Body of pancreas (tissue), 4 donors: Measurements from ENCODE around the gene CHSY3. TPM values are rescaled to one million over a fixed set of nuclear protein-coding genes. Genes with fewer than 3 reads are reported as not detected.

Experiments
- ATAC-seq: fragments of 150-250 bp; one replicate; pipeline ENCODE4 v1.9.1; 2016
- DNase-seq, 4 donors: peaks; one replicate each; pipeline ENCODE4 v3.0.0-alpha.2; 2019
- H3K27ac ChIP-seq, 4 donors: fragments of 200-600 bp; sonication (generic); 1 replicate in 3 of 4; 2 replicates in 1 of 4; pipeline versions ENCODE4 v1.5.1 to v1.6.1; 2016 to 2019; ENCODE audit warnings: mild to moderate bottlenecking in 1 of 4, mixed read lengths in 1 of 4, moderate library complexity in 1 of 4
- H3K27me3 ChIP-seq, 2 donors: fragments of 200-600 bp; sonication (generic); one replicate each; pipeline ENCODE4 v1.6.0; 2016; ENCODE audit warnings: mild to moderate bottlenecking in 1 of 2
- H3K36me3 ChIP-seq, 2 donors: fragments of 200-600 bp; sonication (generic); replicated peaks in 1 of 2; 2 replicates each; pipeline ENCODE4 v1.5.1; 2016; ENCODE audit warnings: low read depth in 2 of 2; ENCODE audit not compliant: insufficient read depth in 1 of 2
- H3K4me1 ChIP-seq: fragments of 200-600 bp; sonication (generic); one replicate; pipeline ENCODE4 v1.6.0; 2016
- H3K4me3 ChIP-seq, 2 donors: fragments of 200-600 bp; sonication (generic); 1 replicate in 1 of 2; 2 replicates in 1 of 2; pipeline ENCODE4 v1.5.1; 2016 to 2019
- H3K9me3 ChIP-seq, 3 donors: fragments of 200-600 bp; sonication (generic); 1 replicate in 2 of 3; 2 replicates in 1 of 3; pipeline ENCODE4 v1.5.1; 2016
- CTCF ChIP-seq, 7 experiments: fragments of 450-650 bp in 4 of 7; fragments of 200-600 bp in 3 of 7; sonication (generic) in 3 of 7; IDR thresholded peaks; one replicate each; pipeline ENCODE4 v1.5.1; 2016 to 2019; ENCODE audit warnings: antibody characterized with exemption in 7 of 7
- POLR2A ChIP-seq, 3 donors: fragments of 450-650 bp; IDR thresholded peaks; one replicate each; pipeline ENCODE4 v1.6.1; 2016; ENCODE audit warnings: antibody characterized with exemption in 3 of 3, mild to moderate bottlenecking in 2 of 3
- WGBS, 2 donors: methylation state at CpG; one replicate each; pipeline ENCODE4 v1.1.5; 2017; 5-methylcytosine and 5-hydroxymethylcytosine counted together
- intact Hi-C: fragments of 100-400 bp; cut with DNase I; formaldehyde crosslinking; loops from one replicate; pipeline ENCODE4 v1.15.1; 2023
- total RNA-seq, 2 donors: library from RNA; depleted of rRNA; stranded (reverse); fragments of >200 nt; gene quantifications; one replicate each; pipeline ENCODE4 v1.1.0, GENCODE V29; 2016

The CHSY3 gene
- total RNA-seq, 2 donors from 2014 or later, result 3.3 to 6.5 TPM

DNA sequence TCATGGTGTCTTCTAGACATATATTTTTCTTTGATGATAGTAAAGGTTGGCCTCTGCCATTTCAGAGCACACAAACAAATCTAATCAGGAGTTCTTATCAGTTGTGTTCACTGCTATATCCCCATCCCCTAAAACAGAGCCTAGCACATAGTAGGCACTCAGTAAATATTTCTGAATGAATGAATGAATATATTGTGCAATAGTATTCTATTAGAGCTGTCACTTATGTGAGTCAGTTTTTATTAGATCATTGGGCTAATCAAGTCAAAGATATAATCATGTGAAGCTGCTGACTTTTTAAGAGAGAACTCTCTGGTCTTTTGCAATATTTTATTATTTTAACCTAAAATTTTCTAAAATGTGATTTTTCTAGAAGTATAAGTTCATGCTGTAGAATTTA lies 84.2 kb downstream of the CHSY3 start:
- Histone ChIP-seq H3K9me3 (no peaks in the 10 kb centered on the region), H3K27me3 (no peaks in the 10 kb centered on the region), H3K27ac (no peak overlapping the region), H3K36me3 (no peaks in the 10 kb centered on the region), H3K4me1 (no peaks in the 10 kb centered on the region), H3K4me3 (no peak overlapping the region)
- no peak for DNase-seq
- intact Hi-C loops, result no loop called here
- ATAC-seq, result no peak
- TF ChIP-seq CTCF (IDR thresholded peaks at IDR 0.05) (no peak), POLR2A (IDR thresholded peaks at IDR 0.05) (no peak)

DNA sequence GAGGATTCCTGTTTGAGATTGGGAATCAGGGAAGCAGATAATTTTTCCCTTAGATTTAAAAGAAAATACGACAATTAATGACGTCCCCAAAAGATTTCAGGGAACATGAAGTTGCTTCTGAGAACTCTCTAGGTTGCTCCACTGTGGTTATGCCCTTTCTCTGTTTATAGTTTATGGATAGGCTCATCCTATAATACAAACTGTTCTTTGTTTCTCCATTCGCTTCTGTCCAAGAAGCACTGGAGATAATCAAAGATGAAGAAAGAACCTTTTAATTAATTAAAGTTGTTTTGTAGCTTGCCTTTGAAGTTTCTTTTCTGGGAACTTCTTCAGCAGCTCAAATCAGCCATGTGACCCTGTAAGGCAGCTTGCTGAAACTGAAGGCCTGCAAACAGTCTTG lies 87.5 kb downstream of the CHSY3 start:
- no peak for DNase-seq
- no peaks in the 10 kb centered on the region for H3K9me3 ChIP-seq
- no peak overlapping the region for H3K4me3 ChIP-seq
- WGBS, 2 donors, result 58 to 70% methylated on average over 3 of the region's 3 CpGs
- TF ChIP-seq POLR2A (IDR thresholded peaks at IDR 0.05) (no peak), CTCF (IDR thresholded peaks at IDR 0.05) (no peak)
- H3K27ac ChIP-seq, result no peak overlapping the region
- no peaks in the 10 kb centered on the region for H3K4me1 ChIP-seq
- intact Hi-C loops, result no loop called here
- H3K27me3 ChIP-seq, result no peaks in the 10 kb centered on the region
- no peak for ATAC-seq
- H3K36me3 ChIP-seq, result no peaks in the 10 kb centered on the region

- Histone ChIP-seq H3K4me1 (no peaks in the 10 kb centered on the region), H3K27ac (no peak overlapping the region), H3K9me3 (no peaks in the 10 kb centered on the region), H3K36me3 (no peaks in the 10 kb centered on the region), H3K27me3 (no peaks in the 10 kb centered on the region), H3K4me3 (no peak overlapping the region)
- ATAC-seq (no peak), DNase-seq (no peak)
- TF ChIP-seq POLR2A (IDR thresholded peaks at IDR 0.05) (no peak), CTCF (IDR thresholded peaks at IDR 0.05) (no peak)
- intact Hi-C loops, result no loop called here
These were observed 92.6 kb downstream of the CHSY3 start for GRCh38 chr5:129996896-129997295.

DNA sequence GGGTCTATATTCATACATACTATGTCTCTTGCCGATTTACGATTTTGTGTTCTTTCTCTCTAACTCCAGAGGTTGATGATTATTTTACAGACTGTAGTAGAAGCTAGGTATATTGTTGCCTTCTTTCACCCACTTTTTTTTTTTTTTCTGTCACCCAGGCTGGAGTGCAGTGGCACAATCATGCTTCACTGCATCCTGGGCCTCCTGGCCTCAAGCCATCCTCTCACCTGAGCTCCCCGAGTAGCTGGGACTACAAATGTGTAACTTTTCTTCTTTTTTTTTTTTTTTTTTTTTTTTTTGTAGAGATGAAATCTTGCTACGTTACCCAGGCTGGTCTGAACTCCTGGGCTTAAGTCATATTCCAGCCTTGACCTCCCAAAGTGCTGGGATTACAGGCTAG lies 96.2 kb downstream of the CHSY3 start:
- no peaks in the 10 kb centered on the region for H3K4me1 ChIP-seq
- ATAC-seq, result no peak
- WGBS, 2 donors, result 72 to 77% methylated on average over 4 of the region's 4 CpGs
- H3K27me3 ChIP-seq, result no peaks in the 10 kb centered on the region
- H3K9me3 ChIP-seq, result no peaks in the 10 kb centered on the region
- H3K27ac ChIP-seq, result no peak overlapping the region
- no peak overlapping the region for H3K4me3 ChIP-seq
- DNase-seq, result no peak
- no peak for TF ChIP-seq POLR2A (IDR thresholded peaks at IDR 0.05)
- TF ChIP-seq CTCF (IDR thresholded peaks at IDR 0.05), result no peak
- no peaks in the 10 kb centered on the region for H3K36me3 ChIP-seq
- intact Hi-C loops, result no loop called here

GRCh38 chr5:130002183-130002582 lies 97.9 kb downstream of the CHSY3 start:
- intact Hi-C loops, result no loop called here
- TF ChIP-seq CTCF (IDR thresholded peaks at IDR 0.05), result no peak
- no peak for TF ChIP-seq POLR2A (IDR thresholded peaks at IDR 0.05)
- no peak overlapping the region for H3K27ac ChIP-seq
- H3K27me3 ChIP-seq, result no peaks in the 10 kb centered on the region
- H3K9me3 ChIP-seq, result no peaks in the 10 kb centered on the region
- DNase-seq (no peak), ATAC-seq (no peak)
- 63 to 73% methylated on average over 1 to 3 of the region's 3 CpGs for WGBS, 2 donors
- H3K36me3 ChIP-seq, result no peaks in the 10 kb centered on the region
- no peaks in the 10 kb centered on the region for H3K4me1 ChIP-seq
- no peak overlapping the region for H3K4me3 ChIP-seq
